Gastrocnemius medialis (tissue), 4 donors: ENCODE measurements around the gene ALPP.

Experiments used
- POLR2A ChIP-seq, 2 donors: fragments of 450-650 bp; IDR thresholded peaks; one replicate each; pipeline ENCODE4 v1.6.1; 2017; ENCODE audit warnings: antibody characterized with exemption in 2 of 2, mild to moderate bottlenecking in 2 of 2, moderate library complexity in 2 of 2
- TF ChIP-seq, protein P1 (sequence below), 5 experiments: fragments of 450-650 bp in 3 of 5; fragments of 200-600 bp in 2 of 5; sonication (generic) in 2 of 5; IDR thresholded peaks in 4 of 5; conservative IDR thresholded peaks in 1 of 5; 1 replicate in 4 of 5; 2 replicates in 1 of 5; pipeline ENCODE4 v1.5.1; 2016 to 2019; ENCODE audit warnings: antibody characterized with exemption in 5 of 5, mild to moderate bottlenecking in 3 of 5, moderate library complexity in 3 of 5

DNA sequence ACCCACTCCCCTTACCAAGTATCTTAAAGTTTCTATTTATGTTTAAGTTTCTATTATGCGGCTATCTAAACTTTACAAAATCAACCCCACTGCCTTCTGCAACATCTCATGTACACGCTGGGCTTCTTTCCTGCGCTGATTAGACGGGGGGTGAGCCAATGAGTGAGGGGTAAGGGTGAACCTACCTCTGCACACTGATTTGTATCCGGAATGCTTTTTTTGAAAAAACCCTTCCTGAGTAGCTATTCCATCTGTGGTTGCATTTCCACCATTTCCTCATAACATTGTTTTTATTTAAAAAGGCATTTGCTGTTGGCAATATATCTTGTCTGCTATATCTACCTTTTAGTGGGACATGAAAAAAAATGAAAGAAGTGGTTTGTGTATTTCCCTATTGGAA, 34.4 kb downstream of the ALPP start:
- no peak for TF ChIP-seq POLR2A (IDR thresholded peaks at IDR 0.05)
- TF ChIP-seq, protein P1, sequence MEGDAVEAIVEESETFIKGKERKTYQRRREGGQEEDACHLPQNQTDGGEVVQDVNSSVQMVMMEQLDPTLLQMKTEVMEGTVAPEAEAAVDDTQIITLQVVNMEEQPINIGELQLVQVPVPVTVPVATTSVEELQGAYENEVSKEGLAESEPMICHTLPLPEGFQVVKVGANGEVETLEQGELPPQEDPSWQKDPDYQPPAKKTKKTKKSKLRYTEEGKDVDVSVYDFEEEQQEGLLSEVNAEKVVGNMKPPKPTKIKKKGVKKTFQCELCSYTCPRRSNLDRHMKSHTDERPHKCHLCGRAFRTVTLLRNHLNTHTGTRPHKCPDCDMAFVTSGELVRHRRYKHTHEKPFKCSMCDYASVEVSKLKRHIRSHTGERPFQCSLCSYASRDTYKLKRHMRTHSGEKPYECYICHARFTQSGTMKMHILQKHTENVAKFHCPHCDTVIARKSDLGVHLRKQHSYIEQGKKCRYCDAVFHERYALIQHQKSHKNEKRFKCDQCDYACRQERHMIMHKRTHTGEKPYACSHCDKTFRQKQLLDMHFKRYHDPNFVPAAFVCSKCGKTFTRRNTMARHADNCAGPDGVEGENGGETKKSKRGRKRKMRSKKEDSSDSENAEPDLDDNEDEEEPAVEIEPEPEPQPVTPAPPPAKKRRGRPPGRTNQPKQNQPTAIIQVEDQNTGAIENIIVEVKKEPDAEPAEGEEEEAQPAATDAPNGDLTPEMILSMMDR (IDR thresholded peaks at IDR 0.05 in 4 of 5, conservative IDR thresholded peaks at IDR 0.05 in 1 of 5), result no peak
